ENCODE measurements around the gene FBXO17.
"Not testable (repeated sequence)": the region's sequence is repeated elsewhere in the genome, so short reads cannot be mapped to it uniquely, and the experiment has no call there.

The FBXO17 gene

DNA sequence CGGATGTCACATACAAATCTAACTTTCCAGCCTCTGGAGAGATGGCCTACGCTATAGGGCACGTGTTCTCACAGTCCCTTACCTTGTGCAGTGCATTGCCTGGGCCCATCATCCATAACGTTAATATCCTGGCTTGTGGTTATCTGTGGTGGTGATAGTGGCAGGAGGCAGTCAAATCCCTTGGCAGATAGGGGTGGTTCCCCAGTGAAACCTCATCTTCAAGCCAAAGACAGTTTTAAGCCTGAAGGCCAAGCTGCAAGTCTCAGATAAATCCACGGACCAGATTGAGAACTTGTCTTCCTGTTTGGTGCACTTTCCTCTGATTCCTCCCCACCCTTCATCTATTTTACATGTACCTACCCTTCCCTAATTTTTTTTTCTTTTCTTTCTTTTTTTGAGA lies 4.3 kb upstream of the FBXO17 start:
- no peak for DNase-seq

DNA sequence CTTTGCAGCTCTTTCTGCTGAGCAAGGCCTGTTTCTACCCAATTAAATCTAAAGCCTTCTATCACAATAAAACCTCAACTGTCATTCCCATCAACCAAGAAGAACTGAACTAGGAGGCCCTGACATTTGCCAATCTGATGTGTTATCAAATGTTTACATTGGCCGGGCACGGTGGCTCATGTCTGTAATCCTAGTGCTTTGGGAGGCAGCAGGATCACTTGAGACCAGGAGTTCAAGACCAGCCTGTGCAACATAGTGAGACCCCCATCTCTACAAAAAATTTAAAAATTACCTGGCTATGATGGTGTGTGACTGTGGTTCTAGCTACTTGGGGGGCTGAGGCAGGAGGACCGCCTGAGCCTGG lies 2.8 kb upstream of the FBXO17 start:
- no peak for DNase-seq

DNA sequence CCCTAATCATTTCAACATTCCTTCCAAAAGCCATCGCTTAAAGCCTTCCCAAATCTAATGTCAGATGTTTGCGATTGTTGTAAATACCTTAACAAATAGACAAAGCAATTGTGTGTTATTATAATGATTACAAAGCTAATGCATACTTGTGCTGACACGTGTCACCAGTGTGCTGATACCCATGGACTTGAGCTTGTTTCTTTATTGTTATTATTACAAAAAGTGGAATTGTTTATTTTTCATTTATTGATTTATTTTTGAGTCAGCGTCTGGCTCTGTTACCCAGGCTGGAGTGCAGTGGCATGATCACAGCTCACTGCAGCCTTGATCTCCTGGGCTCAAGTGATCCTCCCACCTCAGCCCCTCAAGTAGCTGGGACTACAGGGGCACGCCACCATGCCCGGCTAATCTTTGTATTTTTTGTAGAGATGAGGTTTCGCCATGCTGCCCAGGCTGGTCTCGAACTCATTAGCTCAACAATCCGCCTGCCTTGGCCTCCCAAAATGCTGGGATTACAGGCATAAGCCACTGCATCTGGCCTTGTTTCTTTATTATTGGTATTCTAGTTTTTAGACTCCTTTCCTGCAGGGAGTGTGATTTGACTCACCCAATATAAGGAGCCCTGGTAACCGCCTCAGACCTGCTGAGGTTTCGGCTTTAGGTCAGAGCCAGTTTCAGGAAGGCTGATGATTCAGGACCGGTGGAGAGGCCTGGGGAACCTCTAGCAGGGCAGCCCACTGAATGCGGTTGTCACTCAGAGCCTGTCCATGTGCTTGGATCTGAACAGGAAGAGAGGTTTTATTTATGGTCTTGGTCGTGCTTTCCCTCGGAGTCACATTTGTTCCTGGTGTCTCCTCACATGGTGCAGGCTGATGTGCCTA lies 2.1 kb upstream of the FBXO17 start:
- DNase-seq, result no peak

GRCh38 chr19:38975861-38976271 lies 324 bp upstream of the FBXO17 start:
- no peak for DNase-seq

- DNase-seq, result no peak
Measured at GRCh38 chr19:38974624-38975213, 823 bp downstream of the FBXO17 start.

GRCh38 chr19:38971672-38972071 lies 3.9 kb downstream of the FBXO17 start:
- DNase-seq, result no peak

GRCh38 chr19:38970664-38971532 lies 4.6 kb downstream of the FBXO17 start:
- DNase-seq, result no peak

DNA sequence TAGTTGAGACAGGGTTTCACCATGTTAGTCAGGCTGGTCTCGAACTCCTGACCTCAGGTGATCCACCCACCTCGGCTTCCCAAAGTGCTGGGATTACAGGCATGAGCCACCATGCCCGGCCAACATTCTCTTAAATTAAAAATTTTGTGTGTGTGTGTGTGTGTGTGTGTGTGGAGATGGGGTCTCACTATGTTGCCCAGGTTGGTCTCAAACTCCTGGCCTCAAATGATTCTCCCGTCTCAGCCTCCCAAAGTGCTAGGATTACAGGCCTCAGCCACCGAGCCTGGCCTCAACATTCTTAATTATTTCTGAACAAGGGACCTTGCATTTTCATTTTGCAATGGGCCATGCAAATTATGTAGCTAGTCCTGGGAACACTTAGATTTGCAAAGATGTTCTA lies 9.4 kb downstream of the FBXO17 start:
- not testable (repeated sequence) for DNase-seq

DNA sequence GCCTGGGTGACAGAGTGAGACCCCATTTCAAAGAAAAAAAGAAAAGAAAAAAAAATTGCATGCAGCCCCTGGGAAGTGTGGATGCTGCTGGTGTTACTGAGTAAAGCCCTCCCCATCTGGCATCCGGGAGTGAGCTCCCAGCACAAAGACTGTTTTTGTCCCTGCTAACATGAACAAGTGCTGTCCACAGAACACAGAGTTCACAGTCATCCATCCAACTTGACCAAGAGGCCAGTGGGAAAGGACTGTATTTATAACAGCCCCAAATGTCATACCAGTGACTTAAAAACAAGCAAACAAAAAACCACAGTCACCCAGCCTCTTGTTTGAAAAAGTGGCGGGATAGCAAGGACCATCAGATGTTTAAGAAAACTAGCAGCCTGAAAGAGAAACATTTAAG lies 10.8 kb downstream of the FBXO17 start:
- no peak for DNase-seq

- no peak for DNase-seq
Measured at GRCh38 chr19:38959618-38960017, 15.9 kb downstream of the FBXO17 start.

- DNase-seq, result no peak
Measured at GRCh38 chr19:38958301-38958700, 17.2 kb downstream of the FBXO17 start.

DNA sequence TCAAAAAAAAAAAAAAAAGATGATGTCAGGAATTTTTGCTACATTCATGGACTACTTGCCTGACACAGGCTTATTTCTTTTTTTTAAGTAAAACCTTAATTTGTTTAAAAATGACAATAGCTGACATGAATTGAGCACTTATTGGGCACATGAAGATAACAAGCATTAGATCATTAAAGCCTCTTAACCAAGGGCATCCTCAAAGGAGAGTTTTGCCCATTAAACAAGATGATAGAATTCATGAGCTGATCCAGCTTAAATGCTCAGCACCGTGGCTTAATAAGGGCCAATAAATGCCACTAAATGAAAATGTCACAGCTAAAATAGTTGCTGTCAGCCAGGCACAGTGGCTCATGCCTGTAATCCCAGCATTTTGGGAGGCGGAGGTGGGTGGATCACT lies 19.3 kb downstream of the FBXO17 start:
- DNase-seq, result no peak

GRCh38 chr19:38953677-38954076 lies 21.9 kb downstream of the FBXO17 start:
- no peak for DNase-seq

DNA sequence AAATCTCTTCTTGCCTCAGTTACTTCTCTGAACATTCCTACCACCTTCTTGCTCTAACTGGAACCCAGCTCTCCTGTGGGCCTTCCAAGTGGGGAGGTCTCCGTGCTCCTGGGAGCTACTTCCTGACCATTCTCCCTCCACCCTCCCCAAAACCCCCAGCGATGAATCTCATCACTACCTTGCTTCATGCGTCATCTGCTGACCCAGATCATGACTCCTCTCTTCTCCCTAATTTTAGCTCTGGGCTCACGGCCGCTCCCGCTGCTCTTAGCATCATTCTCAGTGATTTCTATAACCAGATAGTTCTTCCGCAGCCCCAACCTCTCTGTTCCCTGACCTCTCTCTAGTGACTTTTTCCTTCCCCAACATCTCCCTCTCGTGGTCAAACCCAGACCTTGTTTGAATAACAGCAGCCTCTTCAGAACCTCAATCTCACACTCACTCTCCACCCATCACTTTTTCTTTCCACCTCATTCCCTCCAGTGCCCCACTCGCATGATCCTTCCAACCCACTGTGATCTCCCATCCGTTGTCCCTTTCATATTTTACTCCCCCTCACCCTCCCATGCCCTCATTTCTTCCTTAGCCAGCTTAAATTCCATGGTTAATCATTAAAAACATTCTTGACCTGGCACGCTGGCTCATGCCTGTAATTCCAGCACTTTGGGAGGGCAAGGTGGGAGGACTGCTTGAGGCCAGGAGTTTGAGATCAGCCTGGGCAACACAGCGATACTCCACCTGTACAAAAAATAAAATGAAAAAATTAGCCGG lies 23.0 kb downstream of the FBXO17 start:
- no peak for DNase-seq

GRCh38 chr19:38951187-38951586 lies 24.4 kb downstream of the FBXO17 start:
- no peak for DNase-seq

GRCh38 chr19:38949580-38950367 lies 25.8 kb downstream of the FBXO17 start:
- peak in 1 of 2 experiments; percentile 81 for DNase-seq

DNA sequence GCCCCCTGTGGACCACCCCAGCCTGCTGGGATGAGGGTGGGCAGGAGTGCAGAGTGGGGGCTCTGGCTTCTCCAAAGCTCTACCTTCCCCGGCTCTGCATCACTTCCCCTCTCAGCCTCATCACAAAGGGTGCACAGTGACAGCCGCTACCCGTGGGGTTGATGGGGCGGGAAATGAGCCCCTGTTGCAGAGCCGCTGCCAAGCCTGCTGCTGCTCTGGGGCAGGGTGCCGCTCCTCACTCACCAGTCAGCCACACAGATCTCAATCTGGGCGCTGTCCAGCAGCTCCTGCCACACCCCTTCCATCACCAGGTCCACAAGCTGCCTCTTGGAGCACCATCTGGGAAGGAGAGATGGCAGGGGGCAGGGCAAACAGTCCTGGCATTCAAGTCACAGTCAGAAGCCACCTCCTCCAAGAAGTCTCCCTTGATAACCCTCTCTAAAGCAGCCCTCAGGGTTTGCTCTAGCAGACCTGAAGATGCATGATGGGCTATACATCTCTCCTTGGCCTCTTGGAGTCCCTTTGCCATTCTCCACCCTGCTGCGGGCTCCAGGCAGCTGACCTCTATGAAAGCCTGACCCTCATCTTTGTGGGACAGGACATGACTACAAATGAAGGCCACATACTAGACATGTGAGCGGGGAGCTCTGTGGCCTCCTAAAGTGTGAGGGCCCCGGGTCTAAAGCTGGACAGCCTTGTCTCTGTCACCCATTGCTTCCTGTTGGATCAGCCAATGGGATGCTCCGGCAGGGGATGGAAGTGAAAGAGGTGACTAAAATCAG lies 29.1 kb downstream of the FBXO17 start:
- DNase-seq, result no peak

DNA sequence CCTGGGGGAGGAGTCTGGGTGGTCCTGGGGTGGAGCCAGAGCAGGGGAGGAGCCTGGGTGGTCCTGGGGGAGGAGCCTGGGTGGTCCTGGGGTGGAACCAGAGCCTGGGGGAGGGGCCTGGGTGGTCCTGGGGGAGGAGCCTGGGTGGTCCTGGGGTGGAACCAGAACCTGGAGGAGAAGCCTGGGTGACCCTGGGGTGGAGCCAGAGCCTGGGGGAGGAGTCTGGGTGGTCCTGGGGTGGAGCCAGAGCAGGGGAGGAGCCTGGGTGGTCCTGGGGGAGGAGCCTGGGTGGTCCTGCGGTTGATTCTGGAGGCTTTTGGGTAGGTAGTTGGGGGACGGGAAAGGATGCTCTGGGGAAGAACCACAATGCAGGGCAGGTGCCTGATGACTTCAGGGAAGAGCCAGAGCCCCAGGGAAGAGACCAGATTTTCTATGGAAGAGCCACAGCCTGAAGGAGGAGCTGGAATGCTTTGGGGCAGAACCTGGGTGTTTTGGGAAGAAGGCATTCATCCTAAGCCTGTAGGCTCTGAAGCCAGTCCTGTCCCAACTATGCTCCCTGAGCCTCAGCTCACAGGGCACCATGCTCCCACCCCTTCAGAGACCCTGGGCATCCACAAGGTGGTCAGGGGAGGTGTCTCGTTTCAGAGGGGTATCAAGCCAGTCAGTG lies 29.8 kb downstream of the FBXO17 start:
- DNase-seq, result no peak

DNA sequence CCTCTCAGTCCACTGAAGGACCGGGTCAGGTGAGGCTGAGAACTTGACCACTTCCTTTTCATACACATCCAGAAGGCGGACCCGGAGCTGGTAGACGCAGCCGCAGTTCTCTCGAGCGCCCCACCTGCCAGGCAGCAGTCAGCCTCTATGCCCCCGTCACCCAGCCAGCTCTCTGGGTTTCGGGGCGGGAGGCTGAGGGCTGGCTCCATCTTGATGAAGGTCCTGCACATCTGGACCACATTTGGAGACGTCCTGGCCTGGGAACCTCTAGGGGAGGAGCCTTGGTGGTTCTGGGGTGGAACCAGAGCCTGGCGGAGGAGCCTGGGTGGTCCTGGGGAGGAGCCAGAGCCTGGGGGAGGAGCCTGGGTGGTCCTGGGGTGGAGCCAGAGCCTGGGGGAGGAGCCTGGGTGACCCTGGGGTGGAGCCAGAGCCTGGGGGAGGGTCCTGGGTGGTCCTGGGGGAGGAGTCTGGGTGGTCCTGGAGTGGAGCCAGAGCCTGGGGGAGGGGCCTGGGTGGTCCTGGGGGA lies 30.5 kb downstream of the FBXO17 start:
- no peak for DNase-seq

- DNase-seq, result no peak
Measured at GRCh38 chr19:38942471-38943181, 32.9 kb downstream of the FBXO17 start.
